Activated T-cell treated with anti-CD3 and anti-CD28 coated beads, Interleukin-2, amount 50 U/mL, for 4 hours (primary cell): Measurements from ENCODE around the gene GTF3C4. TPM values are rescaled to one million over a fixed set of nuclear protein-coding genes. Genes with fewer than 3 reads are reported as not detected.

ENCODE experiments used
- ATAC-seq, 2 donors: fragments of 200-7000 bp; cut with Tn5 transposase; one replicate each; pipeline ENCODE4 v1.10.0; 2021
- DNase-seq: peaks from one replicate; pipeline ENCODE4 v3.0.0-alpha.2; 2020
- H3K27me3 Mint-ChIP-seq: one replicate; pipeline ENCODE4 v1.8.0; 2021; ENCODE audit warnings: low read depth, mixed read lengths
- H3K36me3 Mint-ChIP-seq: one replicate; pipeline ENCODE4 v1.8.0; 2022; ENCODE audit warnings: mixed read lengths; ENCODE audit not compliant: insufficient read depth
- H3K4me1 Mint-ChIP-seq: one replicate; pipeline ENCODE4 v1.8.0; 2021; ENCODE audit warnings: low read depth, mixed read lengths
- H3K4me3 Mint-ChIP-seq: one replicate; pipeline ENCODE4 v1.8.0; 2021; ENCODE audit warnings: mild to moderate bottlenecking, moderate library complexity, mixed read lengths
- H3K9me3 Mint-ChIP-seq: one replicate; pipeline ENCODE4 v1.8.0; 2021; ENCODE audit warnings: mixed read lengths
- total RNA-seq, 3 donors: library from RNA; stranded (reverse); gene quantifications; one replicate each; pipeline ENCODE4 v1.2.1, GENCODE V29; 2021

GTF3C4 gene, protein sequence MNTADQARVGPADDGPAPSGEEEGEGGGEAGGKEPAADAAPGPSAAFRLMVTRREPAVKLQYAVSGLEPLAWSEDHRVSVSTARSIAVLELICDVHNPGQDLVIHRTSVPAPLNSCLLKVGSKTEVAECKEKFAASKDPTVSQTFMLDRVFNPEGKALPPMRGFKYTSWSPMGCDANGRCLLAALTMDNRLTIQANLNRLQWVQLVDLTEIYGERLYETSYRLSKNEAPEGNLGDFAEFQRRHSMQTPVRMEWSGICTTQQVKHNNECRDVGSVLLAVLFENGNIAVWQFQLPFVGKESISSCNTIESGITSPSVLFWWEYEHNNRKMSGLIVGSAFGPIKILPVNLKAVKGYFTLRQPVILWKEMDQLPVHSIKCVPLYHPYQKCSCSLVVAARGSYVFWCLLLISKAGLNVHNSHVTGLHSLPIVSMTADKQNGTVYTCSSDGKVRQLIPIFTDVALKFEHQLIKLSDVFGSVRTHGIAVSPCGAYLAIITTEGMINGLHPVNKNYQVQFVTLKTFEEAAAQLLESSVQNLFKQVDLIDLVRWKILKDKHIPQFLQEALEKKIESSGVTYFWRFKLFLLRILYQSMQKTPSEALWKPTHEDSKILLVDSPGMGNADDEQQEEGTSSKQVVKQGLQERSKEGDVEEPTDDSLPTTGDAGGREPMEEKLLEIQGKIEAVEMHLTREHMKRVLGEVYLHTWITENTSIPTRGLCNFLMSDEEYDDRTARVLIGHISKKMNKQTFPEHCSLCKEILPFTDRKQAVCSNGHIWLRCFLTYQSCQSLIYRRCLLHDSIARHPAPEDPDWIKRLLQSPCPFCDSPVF
- 10 to 100 TPM; 18.5 to 22.5 (median 22.0) TPM for total RNA-seq

- DNase-seq, result peak; percentile 42
- peak; percentile 54 to 57 for ATAC-seq
Observed at GRCh38 chr9:132670457-132671391, at the start of gene GTF3C4. Gene GTF3C4 (plus strand): TSS chr9:132670464. CDS start chr9:132670599, 135 bp downstream.

GRCh38 chr9:132622159-132622558, 48.1 kb upstream of the GTF3C4 start:
- peaks cover 66% of the 10 kb centered on the region for H3K36me3 Mint-ChIP-seq
- no peaks in the 10 kb centered on the region for H3K27me3 Mint-ChIP-seq
- no peaks in the 10 kb centered on the region for H3K9me3 Mint-ChIP-seq
- no peak overlapping the region for H3K4me3 Mint-ChIP-seq
- ATAC-seq, result no peak
- no peaks in the 10 kb centered on the region for H3K4me1 Mint-ChIP-seq
- DNase-seq, result no peak

More at GRCh38 chr9:132670457-132671391, at the start of gene GTF3C4:
- peaks cover 56% of the 10 kb centered on the region for H3K4me1 Mint-ChIP-seq
- no peaks in the 10 kb centered on the region for H3K27me3 Mint-ChIP-seq
- H3K4me3 Mint-ChIP-seq, result peak within 1 kb of the TSS; percentile 94
- peaks cover 6% of the 10 kb centered on the region for H3K36me3 Mint-ChIP-seq
- no peaks in the 10 kb centered on the region for H3K9me3 Mint-ChIP-seq

- DNase-seq (no peak), ATAC-seq (no peak)
- Mint-ChIP-seq H3K36me3 (peaks cover 70% of the 10 kb centered on the region), H3K27me3 (no peaks in the 10 kb centered on the region), H3K4me1 (no peaks in the 10 kb centered on the region), H3K9me3 (no peaks in the 10 kb centered on the region), H3K4me3 (no peak overlapping the region)
Observed at GRCh38 chr9:132626285-132626684, 44.0 kb upstream of the GTF3C4 start.

DNA sequence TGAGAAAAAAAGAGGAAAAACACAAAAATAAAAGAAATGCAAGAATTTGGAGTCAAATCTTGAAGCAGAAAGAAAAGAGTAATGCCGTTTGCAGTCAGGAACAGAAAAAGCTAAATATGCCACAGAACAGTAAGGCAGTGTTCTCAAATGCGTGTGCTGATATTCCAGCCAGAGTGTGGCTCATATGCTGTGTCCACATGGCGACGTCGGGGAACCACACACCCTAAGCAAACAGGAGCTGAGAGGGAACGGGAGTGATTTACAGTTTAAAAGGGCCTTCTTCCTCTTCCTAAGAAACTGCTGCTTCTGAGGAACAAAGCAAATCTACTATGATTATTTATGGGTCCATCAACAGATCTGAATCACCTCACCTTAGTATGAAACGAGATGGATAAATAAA, 43.2 kb upstream of the GTF3C4 start:
- no peak overlapping the region for H3K4me3 Mint-ChIP-seq
- no peaks in the 10 kb centered on the region for H3K9me3 Mint-ChIP-seq
- no peaks in the 10 kb centered on the region for H3K4me1 Mint-ChIP-seq
- H3K27me3 Mint-ChIP-seq, result no peaks in the 10 kb centered on the region
- ATAC-seq (no peak), DNase-seq (no peak)
- peaks cover 70% of the 10 kb centered on the region for H3K36me3 Mint-ChIP-seq

- DNase-seq (no peak), ATAC-seq (no peak)
- Mint-ChIP-seq H3K36me3 (peaks cover 67% of the 10 kb centered on the region), H3K27me3 (no peaks in the 10 kb centered on the region), H3K4me3 (no peak overlapping the region), H3K9me3 (no peaks in the 10 kb centered on the region), H3K4me1 (no peaks in the 10 kb centered on the region)
Observed at GRCh38 chr9:132627594-132627993, 42.7 kb upstream of the GTF3C4 start.

DNA sequence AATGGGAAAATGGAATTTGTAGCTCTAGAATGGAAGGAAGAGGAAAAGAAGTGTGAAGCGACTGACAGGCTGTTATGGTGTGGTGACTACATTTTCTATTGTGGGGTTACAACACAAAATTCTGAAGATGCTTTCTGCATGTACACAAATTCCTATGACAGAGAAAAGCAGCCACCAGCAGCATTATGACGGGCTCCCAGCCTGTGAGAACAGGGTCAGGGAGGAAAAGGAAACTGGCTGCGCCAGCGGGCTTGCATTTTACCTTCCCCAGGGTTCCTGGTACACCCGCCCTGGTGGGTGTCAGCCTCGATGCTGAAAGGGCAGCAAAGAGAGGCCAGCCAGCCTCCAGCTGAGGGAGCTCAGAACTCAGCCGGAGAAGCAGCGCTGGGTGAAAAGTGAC, 41.5 kb upstream of the GTF3C4 start:
- DNase-seq (no peak), ATAC-seq (no peak)
- no peaks in the 10 kb centered on the region for H3K4me1 Mint-ChIP-seq
- no peak overlapping the region for H3K4me3 Mint-ChIP-seq
- peaks cover 67% of the 10 kb centered on the region for H3K36me3 Mint-ChIP-seq
- H3K27me3 Mint-ChIP-seq, result no peaks in the 10 kb centered on the region
- H3K9me3 Mint-ChIP-seq, result no peaks in the 10 kb centered on the region

DNA sequence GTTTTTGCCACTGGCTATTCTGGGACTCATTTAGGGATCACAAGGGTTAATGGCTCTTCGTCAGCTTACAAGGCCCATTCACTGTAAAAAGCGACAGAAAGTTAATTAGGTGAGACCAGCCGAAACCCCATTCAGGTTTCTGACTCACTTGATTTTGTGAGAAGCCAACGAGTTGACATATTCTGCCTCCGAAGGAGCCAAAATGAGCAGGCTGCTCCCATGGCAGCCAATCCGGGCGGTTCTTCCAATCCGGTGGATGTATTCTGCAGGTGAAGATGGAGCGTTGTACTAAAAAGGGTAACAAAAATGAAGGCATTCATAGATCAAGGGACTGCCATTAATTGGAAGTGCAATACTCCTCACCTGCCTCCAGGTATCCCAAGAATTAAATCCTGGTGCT, 40.1 kb upstream of the GTF3C4 start:
- no peaks in the 10 kb centered on the region for H3K4me1 Mint-ChIP-seq
- ATAC-seq, result no peak
- DNase-seq, result no peak
- H3K27me3 Mint-ChIP-seq, result no peaks in the 10 kb centered on the region
- no peak overlapping the region for H3K4me3 Mint-ChIP-seq
- H3K9me3 Mint-ChIP-seq, result no peaks in the 10 kb centered on the region
- peaks cover 65% of the 10 kb centered on the region for H3K36me3 Mint-ChIP-seq

DNA sequence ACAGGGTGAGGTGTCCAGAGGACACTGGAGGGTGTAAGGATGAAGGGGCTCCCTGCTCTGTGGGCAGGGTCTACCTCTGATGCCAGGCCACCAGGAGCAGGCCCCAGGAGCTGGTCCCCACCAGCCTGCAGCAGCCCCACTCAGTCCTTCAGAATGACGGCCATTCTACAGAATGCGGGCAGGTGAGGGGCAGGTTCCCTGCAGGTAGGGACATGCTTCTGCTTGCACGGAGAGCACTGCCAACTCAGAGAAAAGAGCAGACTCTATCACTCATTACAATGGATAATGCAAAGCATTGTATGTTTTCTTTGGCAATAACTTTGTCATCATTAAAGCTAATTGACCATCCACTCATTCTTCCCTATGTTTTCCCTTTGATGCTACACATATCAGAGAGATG, 39.5 kb upstream of the GTF3C4 start:
- Mint-ChIP-seq H3K4me3 (no peak overlapping the region), H3K9me3 (no peaks in the 10 kb centered on the region), H3K27me3 (no peaks in the 10 kb centered on the region), H3K36me3 (peaks cover 60% of the 10 kb centered on the region), H3K4me1 (no peaks in the 10 kb centered on the region)
- ATAC-seq (no peak), DNase-seq (no peak)

GRCh38 chr9:132631280-132631679, 39.0 kb upstream of the GTF3C4 start:
- DNase-seq, result no peak
- Mint-ChIP-seq H3K36me3 (peaks cover 55% of the 10 kb centered on the region), H3K4me3 (no peak overlapping the region), H3K9me3 (no peaks in the 10 kb centered on the region), H3K27me3 (no peaks in the 10 kb centered on the region), H3K4me1 (no peaks in the 10 kb centered on the region)
- no peak for ATAC-seq

GRCh38 chr9:132631685-132632084, 38.6 kb upstream of the GTF3C4 start:
- no peaks in the 10 kb centered on the region for H3K27me3 Mint-ChIP-seq
- no peaks in the 10 kb centered on the region for H3K9me3 Mint-ChIP-seq
- H3K36me3 Mint-ChIP-seq, result peaks cover 51% of the 10 kb centered on the region
- H3K4me3 Mint-ChIP-seq, result no peak overlapping the region
- DNase-seq (no peak), ATAC-seq (no peak)
- no peaks in the 10 kb centered on the region for H3K4me1 Mint-ChIP-seq

GRCh38 chr9:132632413-132633129, 37.7 kb upstream of the GTF3C4 start:
- Mint-ChIP-seq H3K9me3 (no peaks in the 10 kb centered on the region), H3K4me1 (no peaks in the 10 kb centered on the region), H3K4me3 (no peak overlapping the region), H3K36me3 (peaks cover 49% of the 10 kb centered on the region), H3K27me3 (no peaks in the 10 kb centered on the region)
- DNase-seq (no peak), ATAC-seq (no peak)

- no peak for ATAC-seq
- Mint-ChIP-seq H3K9me3 (no peaks in the 10 kb centered on the region), H3K4me1 (no peaks in the 10 kb centered on the region), H3K27me3 (no peaks in the 10 kb centered on the region), H3K4me3 (no peak overlapping the region), H3K36me3 (peaks cover 50% of the 10 kb centered on the region)
- no peak for DNase-seq
Observed at GRCh38 chr9:132634327-132634726, 35.9 kb upstream of the GTF3C4 start.

- no peak for DNase-seq
- peaks cover 52% of the 10 kb centered on the region for H3K36me3 Mint-ChIP-seq
- no peaks in the 10 kb centered on the region for H3K27me3 Mint-ChIP-seq
- no peak overlapping the region for H3K4me3 Mint-ChIP-seq
- no peak for ATAC-seq
- no peaks in the 10 kb centered on the region for H3K4me1 Mint-ChIP-seq
- no peaks in the 10 kb centered on the region for H3K9me3 Mint-ChIP-seq
Observed at GRCh38 chr9:132637351-132637750, 32.9 kb upstream of the GTF3C4 start.
